Hepatic stellate cell (primary cell): ENCODE data around the gene STT3B.

Experiments used
- DNase-seq: peaks from one replicate; pipeline ENCODE4 v3.0.0; 2011; ENCODE audit warnings: low spot score

The STT3B gene

GRCh38 chr3:31521468-31521867 is 11.3 kb upstream of the STT3B start:
- no peak for DNase-seq

- no peak for DNase-seq
Measured at GRCh38 chr3:31522152-31522551, 10.6 kb upstream of the STT3B start.

GRCh38 chr3:31523543-31523942 is 9.2 kb upstream of the STT3B start:
- no peak for DNase-seq

DNA sequence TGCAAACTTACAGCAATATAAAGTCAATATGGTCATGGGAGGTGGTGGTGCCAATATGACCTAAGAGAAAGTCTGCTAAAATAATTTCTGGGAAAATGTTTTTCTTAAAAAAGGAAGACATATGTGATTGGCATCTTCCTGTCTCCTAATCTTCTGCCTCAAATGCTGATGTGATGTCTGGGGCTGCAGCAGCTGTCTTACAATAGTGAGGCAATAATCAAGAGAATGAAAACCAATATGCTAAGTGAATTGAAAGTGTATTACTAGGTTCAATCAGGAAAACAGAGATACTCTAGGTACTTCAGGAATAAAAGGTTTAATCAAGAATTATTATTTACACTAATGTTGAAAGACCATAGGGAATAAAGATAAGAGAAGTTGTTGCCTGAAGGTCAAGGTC is 7.2 kb upstream of the STT3B start:
- DNase-seq, result no peak

DNA sequence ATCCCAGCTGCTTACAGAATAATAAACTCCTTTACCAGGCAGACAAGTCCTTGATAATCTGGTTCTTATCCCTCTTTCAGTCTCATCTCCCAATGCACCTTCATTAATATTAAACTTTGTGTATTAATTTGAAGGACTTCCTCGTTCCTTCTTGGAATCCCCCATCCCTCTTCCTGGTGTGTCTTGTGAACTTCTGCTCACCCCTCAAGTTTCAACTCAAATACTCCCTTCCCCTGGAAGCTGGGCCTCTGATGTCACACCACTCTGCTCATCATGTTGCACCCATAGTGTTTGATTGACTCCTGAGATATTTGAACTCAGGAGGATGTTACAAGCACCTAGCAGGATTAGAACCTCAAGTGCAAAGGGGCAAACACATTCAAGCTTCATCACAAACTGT is 3.3 kb upstream of the STT3B start:
- DNase-seq, result no peak

DNA sequence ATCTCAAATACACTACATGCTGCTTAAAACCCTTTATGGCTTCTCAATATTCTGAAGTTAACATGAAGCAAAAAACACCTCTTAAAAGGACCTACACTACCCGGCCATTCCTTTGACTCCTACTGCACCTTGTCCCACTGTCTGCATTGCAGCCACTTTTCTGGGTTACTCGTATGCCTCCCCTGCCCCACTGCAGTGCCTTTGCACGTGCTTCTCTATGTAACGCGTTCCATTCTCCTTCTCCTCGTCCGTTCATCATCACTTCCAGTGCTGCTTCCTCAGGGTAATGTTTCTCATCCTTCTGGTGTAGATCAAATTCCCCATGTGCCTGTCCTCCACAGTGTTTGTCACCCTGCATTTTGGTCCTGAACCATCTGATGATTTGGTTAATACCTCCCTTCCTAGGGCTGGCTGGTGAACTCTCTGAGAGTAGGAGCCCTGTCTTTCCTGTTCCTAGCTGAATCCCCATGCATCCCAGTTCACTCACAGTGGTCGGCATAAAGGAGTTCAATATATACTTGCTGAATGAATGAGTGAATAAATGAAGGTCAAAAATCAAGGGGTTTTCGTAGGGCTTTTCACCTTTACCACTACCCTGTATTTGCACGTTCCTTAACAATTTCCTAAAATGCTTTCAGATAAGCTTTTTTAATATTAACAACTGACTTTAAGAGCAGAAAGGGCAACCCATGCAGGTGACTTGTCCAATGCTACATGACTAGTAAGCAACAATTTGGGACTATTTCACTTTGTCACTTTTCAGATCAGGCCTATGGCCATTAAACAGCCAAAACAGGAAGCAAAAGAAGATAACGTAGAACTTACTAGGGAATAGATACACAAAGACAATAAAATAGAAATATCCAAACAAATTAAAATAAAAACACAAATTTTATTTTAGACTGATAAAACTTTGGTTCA is 2.4 kb upstream of the STT3B start:
- DNase-seq, result no peak

DNA sequence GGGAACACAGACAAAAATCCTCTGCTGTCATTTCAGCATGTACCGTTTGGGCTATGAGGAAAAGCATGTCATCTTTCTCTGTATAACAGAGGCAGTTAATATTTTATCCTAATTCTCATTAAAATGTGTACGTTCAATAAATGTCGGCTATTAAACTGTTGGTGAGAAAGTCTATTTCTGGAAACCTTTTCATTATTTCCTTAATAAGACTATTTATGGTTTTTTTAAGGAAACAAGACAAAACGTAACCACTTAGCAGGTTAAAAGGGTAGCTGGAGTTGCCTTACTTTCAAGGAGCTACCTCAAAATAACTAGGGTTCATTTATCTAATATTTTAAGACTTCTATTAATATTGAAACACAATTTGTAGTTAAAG is 1.8 kb upstream of the STT3B start:
- no peak for DNase-seq

- DNase-seq, result no peak
Measured at GRCh38 chr3:31531452-31531991, 1.2 kb upstream of the STT3B start.

DNA sequence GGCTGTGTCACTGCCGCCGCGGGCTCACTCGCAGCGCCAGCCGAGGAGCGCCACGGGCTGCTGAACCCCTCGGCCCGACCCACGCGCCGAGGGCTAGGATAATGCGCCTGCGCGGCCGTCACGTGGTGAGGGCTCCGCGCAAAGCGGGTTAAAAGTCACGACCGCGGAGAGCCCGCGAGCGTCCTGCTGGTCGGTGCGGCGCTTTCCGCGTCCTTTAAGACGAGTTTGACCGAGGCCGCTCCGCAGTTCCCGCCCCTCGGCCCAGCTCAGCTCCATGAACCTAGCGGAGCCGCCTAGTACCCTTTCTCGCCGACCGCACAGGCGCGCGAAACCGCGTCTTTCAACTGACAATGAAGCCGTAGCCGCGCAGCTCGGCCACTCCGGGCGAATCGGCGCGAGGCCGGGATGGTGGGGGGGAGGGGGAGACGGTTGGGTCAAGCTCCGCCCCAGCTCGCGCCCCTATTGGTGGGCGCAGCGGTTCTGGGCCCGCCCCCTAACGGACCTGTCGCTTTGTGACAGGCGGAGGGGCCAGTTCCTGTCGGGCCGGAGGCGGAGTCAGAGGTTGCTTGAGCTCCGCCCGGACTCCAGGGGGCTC is 636 bp upstream of the STT3B start:
- peak; percentile 97 for DNase-seq

GRCh38 chr3:31533169-31534064 is 692 bp downstream of the STT3B start:
- peak; percentile 30 for DNase-seq

GRCh38 chr3:31534065-31534425 is 1.3 kb downstream of the STT3B start:
- peak; percentile 19 for DNase-seq

DNA sequence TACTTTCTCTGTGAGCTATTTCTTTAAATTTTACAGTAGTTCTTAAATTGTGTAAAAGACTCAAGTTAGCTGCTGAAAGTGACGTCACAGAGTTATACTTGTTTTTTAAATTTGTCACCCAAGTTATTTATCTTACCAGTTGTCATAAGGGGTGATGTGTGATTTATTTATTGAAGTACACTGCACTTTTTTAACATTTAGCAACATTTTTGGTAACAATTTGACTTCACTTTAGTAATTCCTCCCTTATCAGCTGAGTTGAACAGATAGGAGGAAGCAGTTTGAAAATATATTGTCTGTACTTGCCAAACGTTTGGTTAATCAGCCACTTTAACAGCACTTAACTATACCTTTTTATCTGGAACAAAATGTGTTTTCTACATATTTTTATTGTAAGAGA is 3.8 kb downstream of the STT3B start:
- no peak for DNase-seq

- DNase-seq, result no peak
Measured at GRCh38 chr3:31538801-31539200, 6.1 kb downstream of the STT3B start.

DNA sequence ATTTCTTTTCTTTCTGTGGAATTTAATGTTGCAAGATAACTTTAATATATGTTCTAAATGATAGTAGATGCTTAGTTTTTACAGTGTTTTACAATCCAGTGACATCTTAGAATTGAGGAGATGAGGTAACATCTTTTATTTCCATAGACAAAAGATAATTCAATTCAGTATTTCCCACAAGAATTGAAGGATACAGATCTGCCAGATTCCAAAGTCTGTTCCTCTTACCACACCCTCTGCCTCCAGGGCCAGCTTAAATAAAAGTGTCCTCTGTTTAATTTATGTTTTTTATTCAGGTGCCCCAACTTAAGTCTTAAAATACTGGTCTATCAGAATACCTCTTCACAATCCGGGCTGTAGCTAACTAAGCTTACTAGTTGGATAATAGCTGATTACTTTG is 6.5 kb downstream of the STT3B start:
- no peak for DNase-seq

- no peak for DNase-seq
Measured at GRCh38 chr3:31541089-31541488, 8.4 kb downstream of the STT3B start.

DNA sequence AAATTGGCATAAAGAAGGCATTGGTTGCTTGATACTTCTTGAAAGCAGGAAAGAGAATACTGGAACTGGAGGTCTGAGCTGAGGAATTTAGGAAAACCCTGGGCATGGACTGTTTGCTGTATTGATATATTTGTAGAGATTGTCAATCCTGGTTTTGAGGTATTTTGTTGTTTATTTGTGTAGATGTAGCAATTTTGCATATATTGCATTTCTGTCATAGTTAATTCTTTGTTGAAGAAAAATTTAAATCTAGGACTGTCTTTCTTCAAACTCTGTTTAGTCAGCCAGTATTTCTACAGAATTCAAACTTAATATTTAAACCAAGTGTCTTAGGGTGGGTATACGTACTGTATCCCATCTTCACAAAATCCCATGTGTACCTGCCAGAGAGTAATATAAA is 9.5 kb downstream of the STT3B start:
- no peak for DNase-seq

GRCh38 chr3:31543375-31543774 is 10.7 kb downstream of the STT3B start:
- DNase-seq, result no peak

DNA sequence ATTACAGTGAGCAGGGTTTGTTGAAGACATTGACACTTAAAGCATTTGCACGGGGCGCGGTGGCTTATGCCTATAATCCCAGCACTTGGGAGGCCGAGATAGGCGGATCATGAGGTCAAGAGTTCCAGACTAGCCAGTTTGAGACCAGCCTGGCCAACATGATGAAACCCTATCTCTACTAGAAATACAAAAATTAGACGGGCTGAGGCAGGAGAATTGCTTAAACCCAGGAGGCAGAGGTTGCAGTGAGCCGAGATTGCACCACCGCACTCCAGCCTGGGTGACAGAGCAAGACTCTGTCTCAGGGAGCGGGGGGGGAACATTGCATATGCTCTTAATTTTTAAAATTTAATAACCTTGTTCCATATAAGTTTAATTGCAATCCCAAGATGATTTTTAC is 11.9 kb downstream of the STT3B start:
- no peak for DNase-seq

- no peak for DNase-seq
Measured at GRCh38 chr3:31546162-31546561, 13.4 kb downstream of the STT3B start.

DNA sequence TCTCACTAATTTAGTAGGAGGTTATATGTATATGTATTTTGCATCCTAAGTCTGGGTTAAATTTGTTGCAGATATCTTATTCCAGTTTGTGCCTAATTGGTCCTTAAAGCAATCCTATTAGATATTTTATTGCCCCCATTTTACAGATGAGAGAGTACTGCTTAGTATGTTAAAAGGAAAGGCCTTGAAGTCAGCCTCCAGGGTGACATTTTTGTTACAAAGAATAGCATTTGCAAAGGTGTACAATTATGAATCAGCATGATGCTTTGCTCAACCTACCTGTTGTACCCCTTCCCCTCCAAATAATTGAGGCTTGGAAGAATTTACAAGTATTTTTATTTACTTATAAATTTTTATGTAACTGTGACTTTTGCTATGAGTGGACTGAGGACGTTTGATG is 14.0 kb downstream of the STT3B start:
- no peak for DNase-seq

- no peak for DNase-seq
Measured at GRCh38 chr3:31550452-31551251, 17.9 kb downstream of the STT3B start.

DNA sequence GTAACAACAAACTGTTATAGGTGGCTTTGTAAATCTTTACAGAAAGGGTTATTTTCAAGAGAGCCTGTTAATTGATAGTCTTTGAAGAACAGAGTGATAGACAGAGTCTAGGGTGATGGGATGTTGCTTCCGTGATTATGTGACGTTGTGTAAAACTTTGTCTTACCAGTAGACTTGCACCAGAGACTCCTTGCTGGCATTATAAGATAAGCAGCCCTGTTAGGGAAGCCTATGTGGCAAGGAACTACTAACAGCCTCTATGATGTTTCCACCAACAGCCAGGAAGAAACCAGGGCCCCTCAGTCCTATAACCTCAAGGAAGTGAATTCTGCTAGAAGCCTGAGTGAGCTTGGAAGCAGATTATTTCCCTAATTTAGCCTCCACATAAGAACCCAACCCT is 18.9 kb downstream of the STT3B start:
- no peak for DNase-seq
